ENCODE measurements around the gene IRAG1.

The IRAG1 gene

DNA sequence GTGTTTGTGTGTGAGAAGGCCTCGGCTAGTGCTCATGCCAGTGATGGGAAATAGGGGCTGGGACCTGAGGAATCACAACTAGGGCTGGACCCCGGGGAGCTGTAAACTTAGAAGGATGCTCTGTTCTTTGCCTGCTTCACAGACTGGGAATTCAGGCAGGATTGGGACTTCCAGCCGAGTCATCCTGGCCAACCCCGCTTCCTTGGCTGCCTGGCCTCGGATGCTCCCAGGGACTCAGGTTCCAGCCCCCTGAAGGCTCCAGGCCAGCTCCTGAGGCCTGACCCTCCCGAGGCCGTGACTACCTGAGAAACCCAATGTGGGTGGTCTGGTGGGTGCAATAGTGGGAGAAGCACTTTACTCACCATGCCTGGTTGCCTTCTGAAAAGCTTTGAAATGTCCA lies 44.7 kb downstream of the IRAG1 start:
- DNase-seq (ENCODE audit: low read depth in 2 of 2), result no peak

- DNase-seq (ENCODE audit: low read depth in 2 of 2), result no peak
These were observed 46.7 kb downstream of the IRAG1 start for GRCh38 chr11:10646681-10647355.

DNA sequence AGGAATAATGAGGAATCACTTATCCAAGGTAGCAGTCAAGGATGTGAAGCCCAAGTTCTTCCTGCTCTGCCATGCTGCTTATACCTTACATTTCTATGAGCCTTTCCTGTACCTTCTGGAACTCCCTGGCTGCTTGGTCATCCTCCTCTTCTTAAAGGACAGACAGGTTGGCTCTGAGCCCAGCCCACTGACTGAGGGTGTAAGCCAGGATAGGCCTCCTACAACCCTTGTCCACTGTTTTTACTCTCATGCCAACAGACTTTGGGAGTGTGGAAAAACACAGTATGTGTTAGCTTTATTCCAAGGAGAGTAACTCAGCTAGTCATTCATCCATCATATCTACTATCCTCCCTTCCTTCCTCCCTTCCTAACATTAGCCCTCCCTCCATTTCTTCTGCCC lies 47.5 kb downstream of the IRAG1 start:
- DNase-seq (ENCODE audit: low read depth in 2 of 2), result no peak

DNA sequence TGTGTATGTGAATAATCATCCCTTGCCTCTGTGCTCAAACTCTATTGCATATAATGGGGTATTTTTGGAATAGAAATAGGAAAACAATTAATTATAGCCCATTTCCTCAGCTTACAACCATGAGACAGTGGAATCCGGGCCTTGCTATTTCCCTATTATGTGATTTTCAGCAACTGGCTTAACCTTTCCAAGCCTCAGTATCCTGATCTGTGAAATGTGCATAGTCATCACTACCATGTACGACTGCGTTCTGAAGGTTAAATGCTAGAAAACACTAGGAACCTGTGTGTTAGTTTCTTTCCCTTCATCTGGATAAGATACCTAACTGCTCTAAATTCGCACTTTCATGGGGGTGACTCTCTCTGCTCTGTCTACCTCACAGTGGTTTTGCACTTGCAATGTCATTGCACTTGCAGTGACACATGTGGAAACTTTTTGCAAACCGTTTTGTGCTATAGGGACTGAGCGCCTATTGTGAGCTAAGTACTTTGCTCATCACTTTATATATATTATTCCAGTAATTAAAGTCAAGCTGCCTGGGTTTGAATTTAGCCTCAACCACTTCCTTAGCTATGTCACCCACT lies 48.3 kb downstream of the IRAG1 start:
- DNase-seq (ENCODE audit: low read depth in 2 of 2), result no peak

All from fibroblast of skin of left quadriceps (primary cell).